ENCODE results near the gene SUPT16H.
"Not testable (repeated sequence)": the region's sequence is repeated elsewhere in the genome, so short reads cannot be mapped to it uniquely, and the experiment has no call there.

Gene SUPT16H

GRCh38 chr14:21356511-21356910, 27.3 kb downstream of the SUPT16H start:
- no peak for DNase-seq

DNA sequence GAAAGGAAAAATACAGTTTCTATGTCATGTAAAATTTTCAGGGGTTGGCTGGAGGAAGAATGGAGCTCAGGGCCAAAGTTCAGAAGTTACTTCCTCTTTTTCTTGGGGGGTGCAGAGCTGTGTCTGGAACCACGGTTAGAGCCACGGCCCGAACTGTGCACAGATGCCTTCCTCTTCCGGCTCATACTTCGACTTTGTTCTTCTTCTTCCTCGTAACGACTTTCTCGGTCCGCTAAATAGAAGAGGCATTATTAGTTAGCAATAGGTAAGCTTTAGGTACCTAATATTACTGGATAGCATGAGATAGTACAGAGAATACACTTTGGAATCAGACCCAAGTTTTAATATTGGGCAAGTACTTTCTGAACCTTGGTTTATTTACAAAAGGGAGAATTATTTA, 31.2 kb downstream of the SUPT16H start:
- no peak for DNase-seq

- DNase-seq, result no peak
Observed at GRCh38 chr14:21350539-21350938, 33.3 kb downstream of the SUPT16H start.

DNA sequence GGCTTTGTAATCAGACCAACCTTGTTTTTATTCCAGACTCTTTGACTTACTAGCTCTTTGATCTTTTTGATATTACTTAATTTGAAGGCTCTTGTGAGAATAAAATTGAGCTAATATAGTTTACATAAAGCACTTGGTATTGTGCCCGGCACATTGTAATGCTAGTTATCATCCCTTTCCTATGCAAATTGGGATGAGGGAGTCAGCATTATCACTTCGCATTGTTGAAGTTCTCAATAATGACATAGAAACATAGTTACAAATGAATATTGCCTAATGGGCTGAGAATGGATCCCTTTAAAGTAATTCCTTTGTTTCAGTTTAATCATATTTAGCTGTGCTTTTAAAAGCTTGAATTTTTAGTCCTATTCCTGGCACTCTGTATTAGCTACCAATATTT, 36.6 kb downstream of the SUPT16H start:
- no peak for DNase-seq

DNA sequence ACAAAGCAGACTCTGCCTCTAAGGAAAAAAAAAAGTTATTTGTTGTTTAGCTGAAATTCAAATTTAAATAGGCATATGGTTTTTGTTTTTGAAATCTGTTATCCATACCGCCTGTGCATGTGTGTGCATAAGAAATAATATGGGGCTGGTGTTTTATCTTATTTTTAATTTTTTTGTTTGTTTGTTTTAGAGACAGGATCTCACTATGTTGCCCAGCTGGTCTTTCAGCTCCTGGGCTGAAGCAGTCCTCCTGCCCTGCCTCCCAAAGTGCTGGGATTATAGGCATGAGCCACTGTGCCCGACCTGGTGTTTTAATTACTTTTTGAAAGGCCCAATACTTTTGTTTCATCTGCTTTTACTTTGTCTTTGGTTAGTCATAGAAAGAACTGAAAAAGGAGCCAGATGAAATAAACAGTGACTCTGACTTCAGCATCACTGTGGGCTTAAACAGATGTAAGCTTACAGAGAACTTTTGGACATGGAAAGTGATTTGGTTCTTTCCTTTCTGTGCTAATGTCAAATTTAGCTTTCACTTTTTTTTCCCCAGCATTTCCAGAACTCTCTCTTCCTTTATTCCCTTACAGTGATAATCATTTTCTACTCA, 37.2 kb downstream of the SUPT16H start:
- no peak for DNase-seq

DNA sequence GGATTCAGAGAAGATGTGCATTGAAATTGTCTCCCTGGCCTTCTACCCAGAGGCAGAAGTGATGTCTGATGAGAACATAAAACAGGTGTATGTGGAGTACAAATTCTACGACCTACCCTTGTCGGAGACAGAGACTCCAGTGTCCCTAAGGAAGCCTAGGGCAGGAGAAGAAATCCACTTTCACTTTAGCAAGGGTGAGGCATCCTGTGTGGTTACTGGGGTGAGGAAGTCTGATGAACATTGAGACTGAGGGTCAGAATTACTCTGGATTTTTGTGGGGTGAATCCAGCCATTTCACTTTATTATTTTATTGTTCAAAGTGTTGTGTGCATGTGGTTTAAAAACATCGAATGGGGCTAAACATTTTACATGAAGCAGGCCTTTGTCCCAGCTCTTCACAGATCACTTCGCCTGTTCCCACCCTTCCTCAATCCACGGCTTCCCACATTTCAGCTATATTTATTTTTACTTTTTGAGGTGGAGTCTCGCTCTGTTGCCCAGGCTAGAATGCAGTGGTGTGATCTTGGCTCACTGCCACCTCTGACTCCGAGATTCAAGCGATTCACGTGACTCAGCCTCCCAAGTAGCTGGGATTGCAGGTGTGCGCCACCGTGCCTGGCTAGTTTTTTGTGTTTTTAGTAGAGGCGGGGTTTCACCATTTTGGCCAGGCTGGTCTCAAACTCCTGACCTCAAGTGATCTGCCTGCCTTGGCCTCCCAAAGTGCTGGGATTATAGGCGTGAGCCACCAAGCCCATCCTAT, 40.6 kb downstream of the SUPT16H start:
- no peak for DNase-seq

GRCh38 chr14:21334202-21334906, 49.5 kb downstream of the SUPT16H start:
- DNase-seq, result no peak

GRCh38 chr14:21332950-21333349, 50.9 kb downstream of the SUPT16H start:
- DNase-seq, result no peak

DNA sequence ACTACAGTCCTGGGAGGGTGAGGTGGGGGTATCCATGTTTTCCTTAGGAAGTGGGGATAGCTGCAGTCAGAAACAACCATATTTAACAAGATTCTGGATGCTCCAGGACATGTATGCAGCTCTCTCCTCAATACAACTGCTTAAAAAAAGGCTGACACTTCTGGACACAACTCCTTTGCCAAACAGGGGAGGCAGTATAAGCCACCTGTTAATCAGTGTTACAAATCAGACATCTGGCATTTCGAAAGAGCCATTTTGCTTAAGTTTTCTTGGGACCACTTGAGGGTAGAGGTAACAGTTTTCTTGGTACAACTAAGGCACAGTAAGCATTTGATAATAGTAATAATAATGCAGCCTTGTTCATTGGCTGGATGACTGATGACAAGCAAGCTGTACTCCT, 56.8 kb downstream of the SUPT16H start:
- no peak for DNase-seq

DNA sequence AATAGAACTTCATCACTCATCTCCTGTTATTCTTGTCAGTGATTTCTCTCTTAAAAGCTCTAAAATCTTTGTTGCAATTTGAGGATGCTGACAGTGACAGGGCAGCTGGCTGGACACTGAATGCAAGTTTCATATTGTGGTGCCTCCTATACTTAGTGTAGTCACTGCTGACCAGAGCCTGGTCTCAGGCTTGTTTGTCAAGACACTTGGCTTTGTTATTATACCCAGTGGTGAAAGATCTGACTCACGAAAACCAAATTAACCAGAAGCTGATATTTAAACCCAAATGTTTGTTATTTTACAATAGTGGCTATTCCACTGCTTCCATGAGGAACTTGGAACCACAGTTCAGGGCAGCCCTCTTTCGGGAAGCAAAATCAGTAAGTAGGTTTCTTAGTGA, 61.1 kb downstream of the SUPT16H start:
- no peak for DNase-seq

GRCh38 chr14:21320913-21321312, 62.9 kb downstream of the SUPT16H start:
- no peak for DNase-seq

DNA sequence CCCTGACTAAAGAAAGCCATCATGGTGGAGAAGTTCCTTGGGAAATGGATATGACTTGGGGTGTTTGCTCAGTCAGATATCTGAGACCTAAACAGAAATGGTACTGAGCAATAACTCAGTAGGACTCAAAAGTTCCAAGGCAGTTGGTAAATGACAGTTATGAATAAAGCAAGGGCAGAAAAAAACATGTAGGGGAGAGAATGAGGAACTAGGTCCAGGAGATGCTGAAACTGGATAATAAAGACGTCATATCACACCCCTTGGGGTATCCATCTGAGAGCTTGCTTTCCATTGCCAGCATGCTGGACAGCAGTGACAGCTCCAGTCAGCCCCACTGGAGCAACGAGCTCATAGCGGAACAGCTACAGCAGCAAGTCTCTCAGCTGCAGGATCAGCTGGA, 66.4 kb downstream of the SUPT16H start:
- DNase-seq, result no peak

DNA sequence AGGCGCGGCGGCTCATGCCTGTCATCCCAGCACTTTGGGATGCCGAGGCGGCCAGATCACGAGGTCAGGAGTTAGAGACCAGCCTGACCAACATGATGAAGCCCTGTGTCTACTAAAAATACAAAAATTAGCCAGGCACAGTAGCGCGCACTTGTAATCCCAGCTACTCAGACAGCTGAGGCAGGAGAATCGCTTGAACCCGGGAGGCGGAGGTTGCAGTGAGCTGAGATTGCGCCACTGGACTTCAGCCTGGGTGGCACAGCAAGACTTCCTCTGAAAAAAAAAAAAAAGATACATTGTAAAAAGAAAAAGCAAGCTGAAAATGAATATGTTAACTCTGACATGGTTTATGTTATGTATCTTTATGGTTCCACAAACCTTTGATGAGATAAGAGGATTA, 70.3 kb downstream of the SUPT16H start:
- no peak for DNase-seq

- DNase-seq, result no peak
Observed at GRCh38 chr14:21311614-21312013, 72.2 kb downstream of the SUPT16H start.

DNA sequence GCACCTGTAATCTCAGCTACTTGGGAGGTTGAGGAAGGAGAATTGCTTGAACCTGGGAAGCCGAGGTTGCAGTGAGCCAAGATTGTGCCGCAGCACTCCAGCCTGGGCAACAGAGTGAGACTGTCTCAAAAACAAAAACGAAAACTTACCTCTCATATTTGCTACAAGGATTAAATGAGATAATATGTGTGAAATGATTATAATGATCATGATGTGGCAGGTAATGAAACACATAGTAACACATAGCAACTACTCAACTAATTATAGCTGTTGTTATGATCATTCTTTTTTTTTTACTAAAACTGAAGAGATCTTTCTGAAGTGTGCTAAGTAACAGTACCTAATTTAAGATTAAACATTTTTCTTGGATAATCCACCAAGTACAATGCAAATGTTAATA, 73.9 kb downstream of the SUPT16H start:
- DNase-seq, result no peak

DNA sequence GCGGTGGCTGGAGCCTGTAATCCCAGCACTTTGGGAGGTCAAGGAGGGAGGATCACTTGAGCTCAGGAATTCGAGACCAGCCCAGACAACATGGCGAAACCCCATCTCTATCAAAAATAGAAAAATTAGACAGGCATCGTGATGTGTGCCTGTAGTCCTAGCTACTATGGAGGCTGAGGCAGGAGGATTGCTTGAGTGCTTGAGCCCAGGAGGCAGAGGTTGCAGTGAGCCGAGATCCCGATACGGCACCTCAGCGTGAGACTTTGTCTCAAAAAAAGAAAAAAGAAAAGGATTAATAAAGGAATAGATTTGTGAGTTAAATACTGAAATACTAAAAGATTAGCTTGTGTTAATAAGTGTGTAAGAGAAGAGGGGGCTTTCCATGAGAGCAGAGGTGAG, 74.6 kb downstream of the SUPT16H start:
- no peak for DNase-seq

- peak; percentile 95 for DNase-seq
Observed at GRCh38 chr14:21308479-21309237, 75.2 kb downstream of the SUPT16H start.

DNA sequence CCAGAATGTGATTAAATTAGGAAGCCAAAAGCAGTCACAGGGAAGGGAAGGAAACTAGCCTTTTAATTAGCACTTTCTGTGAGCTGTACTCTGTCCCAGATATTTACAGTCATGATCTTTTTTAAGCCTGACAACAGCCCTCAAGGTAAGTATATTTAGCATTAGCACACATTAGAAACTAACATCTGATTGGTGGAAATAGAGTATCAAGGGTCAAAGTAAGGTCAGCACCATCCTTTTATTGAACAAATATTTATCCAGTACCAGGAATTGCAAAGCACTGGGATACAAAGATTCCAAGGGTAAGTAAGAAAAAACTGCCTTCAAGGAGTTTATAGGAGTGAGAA, 75.7 kb downstream of the SUPT16H start:
- no peak for DNase-seq

DNA sequence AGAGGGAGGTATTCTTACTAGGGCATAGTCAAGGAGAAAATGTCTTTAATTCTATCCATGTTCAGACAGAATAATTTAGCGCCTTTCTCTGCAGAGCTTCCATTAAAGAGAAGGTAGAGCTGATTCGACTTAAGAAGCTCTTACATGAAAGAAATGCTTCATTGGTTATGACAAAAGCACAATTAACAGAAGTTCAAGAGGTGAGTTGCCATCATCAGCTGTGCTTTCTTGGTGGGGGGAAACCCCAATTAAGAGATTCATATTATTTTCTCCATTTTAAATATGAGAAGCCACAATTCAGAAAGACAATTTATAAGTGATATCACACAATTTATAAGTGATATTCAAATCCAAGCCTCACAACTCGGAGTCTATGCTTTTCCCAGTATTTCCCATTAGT, 76.2 kb downstream of the SUPT16H start:
- DNase-seq, result no peak

GRCh38 chr14:21302836-21303140, 81.0 kb downstream of the SUPT16H start:
- DNase-seq, result not testable (repeated sequence)

DNA sequence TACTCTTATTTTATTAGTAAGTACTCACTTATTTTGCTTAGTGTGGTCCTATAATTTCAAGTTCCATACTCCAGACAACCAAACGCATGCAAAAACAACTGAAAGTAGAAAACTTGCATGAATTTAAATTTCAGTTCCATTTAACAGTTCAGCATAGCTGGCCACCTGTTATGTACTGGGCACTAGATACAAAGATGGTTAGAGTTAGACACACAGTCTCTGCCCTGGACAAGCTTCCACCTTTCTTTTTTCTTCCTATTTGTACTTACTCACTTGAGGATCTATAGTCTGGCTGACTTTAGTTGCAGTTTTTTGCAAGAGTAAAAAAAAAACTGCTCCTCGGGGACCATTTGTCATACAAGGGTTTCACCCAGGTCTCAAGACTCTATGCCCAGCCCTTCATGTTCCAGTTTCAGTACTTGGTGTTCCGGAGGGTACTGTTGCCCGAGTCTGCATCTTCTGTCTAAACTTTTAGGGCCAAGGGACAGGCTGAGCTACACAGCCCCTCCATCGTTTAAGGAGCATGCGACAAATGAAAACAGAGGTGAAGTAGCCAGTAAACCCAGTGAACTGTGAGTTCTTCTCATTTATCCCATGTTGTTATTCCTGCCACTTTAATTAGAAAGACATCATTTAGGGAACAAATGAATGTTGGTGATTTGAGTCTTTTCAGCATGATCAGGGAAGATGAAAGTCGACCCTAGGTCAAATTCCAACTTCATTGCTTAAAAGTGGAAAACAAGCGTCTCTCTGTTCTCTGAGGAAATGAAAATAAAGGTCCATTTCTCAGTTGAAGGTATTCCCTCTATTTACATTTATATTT, 81.6 kb downstream of the SUPT16H start:
- DNase-seq, result no peak
